GM12878 (cell line): ENCODE measurements around the gene HSBP1L1.

Experiments
- CBFB ChIP-seq: IDR thresholded peaks from 2 replicates; pipeline ENCODE4 v1.6.1; 2016; ENCODE audit warnings: antibody characterized with exemption, low read depth
- CBX3 ChIP-seq: fragments of 200-600 bp; sonication (generic); IDR thresholded peaks from 2 replicates; pipeline ENCODE4 v1.6.1; 2016; ENCODE audit warnings: low read depth, borderline replicate concordance
- CREM ChIP-seq: IDR thresholded peaks from 2 replicates; pipeline ENCODE4 v1.6.1; 2014; ENCODE audit warnings: antibody characterized with exemption, low read depth
- CTCF ChIP-seq, 3 experiments: IDR thresholded peaks in 2 of 3; conservative IDR thresholded peaks in 1 of 3; 2 replicates each; pipeline ENCODE4 v1.5.1; 2011; ENCODE audit warnings: low read depth in 3 of 3, low read length in 3 of 3, mild to moderate bottlenecking in 3 of 3, control low read depth in 2 of 3, moderate library complexity in 2 of 3, inconsistent platforms in 1 of 3, mixed read lengths in 1 of 3; ENCODE audit not compliant: control insufficient read depth in 2 of 3, insufficient read depth in 1 of 3; ENCODE audit errors: extremely low read depth in 1 of 3
- MTA3 ChIP-seq: IDR thresholded peaks from 2 replicates; pipeline ENCODE4 v1.6.1; 2012; ENCODE audit warnings: low read length, inconsistent platforms, borderline replicate concordance
- MYC ChIP-seq: IDR thresholded peaks from 2 replicates; pipeline ENCODE4 v1.6.1; 2011; ENCODE audit warnings: mild to moderate bottlenecking, low read length, moderate library complexity, inconsistent platforms; ENCODE audit not compliant: insufficient read depth, insufficient replicate concordance, insufficient read length, severe bottlenecking
- POLR2AphosphoS2 ChIP-seq: IDR thresholded peaks from 2 replicates; pipeline ENCODE4 v1.6.1; 2011; ENCODE audit warnings: low read depth, mild to moderate bottlenecking, low read length, improper control_type of control experiment, moderate library complexity
- TF ChIP-seq, protein P1 (sequence below): IDR thresholded peaks from 2 replicates; pipeline ENCODE4 v1.6.1; 2012; ENCODE audit warnings: mild to moderate bottlenecking, low read depth, low read length
- TF ChIP-seq, protein P2 (sequence below): IDR thresholded peaks from 2 replicates; pipeline ENCODE4 v1.6.1; 2012; ENCODE audit warnings: low read depth, low read length, improper control_type of control experiment

- TF ChIP-seq MYC (no peak), MTA3 (no peak), CREM (no peak), CBX3 (no peak), CBFB (no peak), CTCF (IDR thresholded peaks at IDR 0.05 in 2 of 3, conservative IDR thresholded peaks at IDR 0.05 in 1 of 3; ENCODE audit: control insufficient read depth in 2 of 3, extremely low read depth in 1 of 3, insufficient read depth in 1 of 3, low read depth in 3 of 3, low read length in 3 of 3) (no peak), POLR2AphosphoS2 (no peak)
- TF ChIP-seq, protein P1, sequence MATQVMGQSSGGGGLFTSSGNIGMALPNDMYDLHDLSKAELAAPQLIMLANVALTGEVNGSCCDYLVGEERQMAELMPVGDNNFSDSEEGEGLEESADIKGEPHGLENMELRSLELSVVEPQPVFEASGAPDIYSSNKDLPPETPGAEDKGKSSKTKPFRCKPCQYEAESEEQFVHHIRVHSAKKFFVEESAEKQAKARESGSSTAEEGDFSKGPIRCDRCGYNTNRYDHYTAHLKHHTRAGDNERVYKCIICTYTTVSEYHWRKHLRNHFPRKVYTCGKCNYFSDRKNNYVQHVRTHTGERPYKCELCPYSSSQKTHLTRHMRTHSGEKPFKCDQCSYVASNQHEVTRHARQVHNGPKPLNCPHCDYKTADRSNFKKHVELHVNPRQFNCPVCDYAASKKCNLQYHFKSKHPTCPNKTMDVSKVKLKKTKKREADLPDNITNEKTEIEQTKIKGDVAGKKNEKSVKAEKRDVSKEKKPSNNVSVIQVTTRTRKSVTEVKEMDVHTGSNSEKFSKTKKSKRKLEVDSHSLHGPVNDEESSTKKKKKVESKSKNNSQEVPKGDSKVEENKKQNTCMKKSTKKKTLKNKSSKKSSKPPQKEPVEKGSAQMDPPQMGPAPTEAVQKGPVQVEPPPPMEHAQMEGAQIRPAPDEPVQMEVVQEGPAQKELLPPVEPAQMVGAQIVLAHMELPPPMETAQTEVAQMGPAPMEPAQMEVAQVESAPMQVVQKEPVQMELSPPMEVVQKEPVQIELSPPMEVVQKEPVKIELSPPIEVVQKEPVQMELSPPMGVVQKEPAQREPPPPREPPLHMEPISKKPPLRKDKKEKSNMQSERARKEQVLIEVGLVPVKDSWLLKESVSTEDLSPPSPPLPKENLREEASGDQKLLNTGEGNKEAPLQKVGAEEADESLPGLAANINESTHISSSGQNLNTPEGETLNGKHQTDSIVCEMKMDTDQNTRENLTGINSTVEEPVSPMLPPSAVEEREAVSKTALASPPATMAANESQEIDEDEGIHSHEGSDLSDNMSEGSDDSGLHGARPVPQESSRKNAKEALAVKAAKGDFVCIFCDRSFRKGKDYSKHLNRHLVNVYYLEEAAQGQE = no peak
- TF ChIP-seq, protein P2, sequence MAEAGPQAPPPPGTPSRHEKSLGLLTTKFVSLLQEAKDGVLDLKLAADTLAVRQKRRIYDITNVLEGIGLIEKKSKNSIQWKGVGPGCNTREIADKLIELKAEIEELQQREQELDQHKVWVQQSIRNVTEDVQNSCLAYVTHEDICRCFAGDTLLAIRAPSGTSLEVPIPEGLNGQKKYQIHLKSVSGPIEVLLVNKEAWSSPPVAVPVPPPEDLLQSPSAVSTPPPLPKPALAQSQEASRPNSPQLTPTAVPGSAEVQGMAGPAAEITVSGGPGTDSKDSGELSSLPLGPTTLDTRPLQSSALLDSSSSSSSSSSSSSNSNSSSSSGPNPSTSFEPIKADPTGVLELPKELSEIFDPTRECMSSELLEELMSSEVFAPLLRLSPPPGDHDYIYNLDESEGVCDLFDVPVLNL = no peak
Measured at GRCh38 chr18:79926715-79927606, 37.5 kb upstream of the HSBP1L1 start.
